Immature natural killer cell (primary cell): ENCODE data around the gene ETV5. TPM values are rescaled to one million over a fixed set of nuclear protein-coding genes. Genes with fewer than 3 reads are reported as not detected.
"Not testable (repeated sequence)": the region's sequence is repeated elsewhere in the genome, so short reads cannot be mapped to it uniquely, and the experiment has no call there.

Source experiments
- DNase-seq, 3 donors: peaks; one replicate each; pipeline ENCODE4 v3.0.0; 2022; ENCODE audit warnings: mixed read lengths in 1 of 3
- H3K27ac Mint-ChIP-seq, 6 donors: one replicate each; pipeline ENCODE4 v1.8.0; 2020; ENCODE audit warnings: mixed read lengths in 6 of 6, mild to moderate bottlenecking in 5 of 6, inconsistent platforms in 4 of 6, moderate library complexity in 3 of 6
- H3K27me3 Mint-ChIP-seq, 3 donors: one replicate each; pipeline ENCODE4 v1.8.0; 2020 to 2021; ENCODE audit warnings: low read depth in 3 of 3, mild to moderate bottlenecking in 3 of 3, mixed read lengths in 3 of 3, moderate library complexity in 3 of 3, inconsistent platforms in 1 of 3
- H3K36me3 Mint-ChIP-seq, 3 donors: one replicate each; pipeline ENCODE4 v1.8.0; 2020; ENCODE audit warnings: mixed read lengths in 3 of 3, inconsistent platforms in 2 of 3, mild to moderate bottlenecking in 2 of 3
- H3K4me1 Mint-ChIP-seq, 2 donors: one replicate each; pipeline ENCODE4 v1.8.0; 2020; ENCODE audit warnings: inconsistent platforms in 2 of 2, mild to moderate bottlenecking in 2 of 2, mixed read lengths in 2 of 2, moderate library complexity in 1 of 2
- H3K4me3 Mint-ChIP-seq, 5 donors: one replicate each; pipeline ENCODE4 v1.8.0; 2020; ENCODE audit warnings: mild to moderate bottlenecking in 5 of 5, mixed read lengths in 5 of 5, inconsistent platforms in 3 of 5, moderate library complexity in 3 of 5
- H3K9me3 Mint-ChIP-seq, 6 donors: one replicate each; pipeline ENCODE4 v1.8.0; 2020; ENCODE audit warnings: mild to moderate bottlenecking in 6 of 6, mixed read lengths in 6 of 6, inconsistent platforms in 4 of 6, moderate library complexity in 3 of 6
- polyA plus RNA-seq, 3 donors: library from polyadenylated mRNA; unstranded; fragments of 300-500 nt; fragmentation: Illumina TruSeq; gene quantifications; one replicate each; pipeline ENCODE4 v1.2.3, GENCODE V29; 2021

ETV5 gene
- polyA plus RNA-seq, 3 donors from 2014 or later = 0.26 to 2.0 TPM; not detected in 1

DNA sequence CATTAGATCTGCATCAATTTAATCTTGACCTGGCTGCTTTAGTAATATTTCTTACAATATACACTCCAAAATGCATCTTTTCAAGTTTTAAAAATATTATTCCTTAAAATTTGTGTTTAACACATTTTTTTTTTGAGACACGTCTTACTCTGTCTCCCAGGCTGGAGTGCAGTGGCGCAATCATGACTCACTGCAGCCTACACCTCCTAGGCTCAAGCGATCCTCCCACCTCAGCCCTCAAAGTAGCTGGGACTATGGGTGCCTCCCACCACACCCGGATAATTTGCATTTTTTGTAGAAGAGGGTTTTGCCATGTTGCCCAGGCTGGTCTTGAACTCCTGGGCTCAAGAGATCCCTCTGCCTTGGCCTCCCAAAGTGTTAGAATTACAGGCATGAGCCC, 73.6 kb downstream of the ETV5 start:
- peaks cover 8 to 13% (median 8%) of the 10 kb centered on the region in 3 donors for H3K27me3 Mint-ChIP-seq
- H3K27ac Mint-ChIP-seq = no peak overlapping the region
- peaks cover 0 to 3% (median 3%) of the 10 kb centered on the region in 3 donors for H3K36me3 Mint-ChIP-seq
- peaks cover 0 to 8% (median 3%) of the 10 kb centered on the region in 6 donors for H3K9me3 Mint-ChIP-seq
- H3K4me3 Mint-ChIP-seq = no peak overlapping the region
- no peak for DNase-seq
- no peaks in the 10 kb centered on the region for H3K4me1 Mint-ChIP-seq

DNA sequence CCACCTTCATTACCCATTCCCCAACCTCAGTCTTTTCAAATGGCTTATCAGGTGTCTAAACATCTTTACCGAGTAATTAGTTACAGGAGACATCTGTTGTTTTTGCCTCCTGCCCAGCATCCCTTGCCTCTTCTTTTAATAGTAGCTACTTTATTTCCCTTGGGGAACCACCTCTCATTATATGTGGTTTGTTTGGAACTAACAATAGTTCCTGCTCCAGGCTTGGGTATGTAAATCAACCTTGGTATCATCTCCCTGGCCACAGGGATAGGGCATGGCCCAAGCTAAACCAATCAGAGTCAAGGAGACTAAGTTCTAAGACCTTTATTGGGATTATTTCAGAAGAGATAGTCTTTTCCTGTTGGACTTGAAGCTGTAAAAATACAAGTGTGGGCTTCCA, 76.6 kb downstream of the ETV5 start:
- H3K36me3 Mint-ChIP-seq = peaks cover 0 to under 1% (median 0%) of the 10 kb centered on the region in 3 donors
- H3K27ac Mint-ChIP-seq = no peak overlapping the region
- no peak overlapping the region for H3K4me3 Mint-ChIP-seq
- peaks cover 8 to 12% (median 12%) of the 10 kb centered on the region in 3 donors for H3K27me3 Mint-ChIP-seq
- peaks cover 0 to 1% (median 0%) of the 10 kb centered on the region in 6 donors for H3K9me3 Mint-ChIP-seq
- DNase-seq = no peak
- H3K4me1 Mint-ChIP-seq = no peaks in the 10 kb centered on the region

DNA sequence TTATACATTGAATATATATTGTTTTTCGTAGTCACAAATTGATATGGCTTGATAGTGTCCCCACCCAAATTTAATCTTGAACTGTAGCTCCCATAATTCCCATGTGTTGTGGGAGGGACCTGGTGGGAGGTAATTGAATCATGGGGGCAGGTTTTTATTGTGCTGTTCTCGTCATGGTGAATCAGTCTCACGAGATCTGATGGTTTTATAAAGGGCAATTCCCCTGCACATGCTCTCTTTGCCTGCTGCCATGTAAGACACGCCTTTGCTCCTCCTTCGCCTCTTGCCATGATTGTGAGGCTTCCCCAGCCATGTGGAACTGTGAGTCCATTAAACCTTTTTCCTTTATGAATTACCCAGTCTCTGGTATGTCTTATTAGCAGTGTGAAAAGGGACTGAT, 82.9 kb downstream of the ETV5 start:
- H3K9me3 Mint-ChIP-seq, H3K27ac Mint-ChIP-seq, H3K4me3 Mint-ChIP-seq, H3K4me1 Mint-ChIP-seq, DNase-seq, H3K36me3 Mint-ChIP-seq, H3K27me3 Mint-ChIP-seq: not testable (repeated sequence)

DNA sequence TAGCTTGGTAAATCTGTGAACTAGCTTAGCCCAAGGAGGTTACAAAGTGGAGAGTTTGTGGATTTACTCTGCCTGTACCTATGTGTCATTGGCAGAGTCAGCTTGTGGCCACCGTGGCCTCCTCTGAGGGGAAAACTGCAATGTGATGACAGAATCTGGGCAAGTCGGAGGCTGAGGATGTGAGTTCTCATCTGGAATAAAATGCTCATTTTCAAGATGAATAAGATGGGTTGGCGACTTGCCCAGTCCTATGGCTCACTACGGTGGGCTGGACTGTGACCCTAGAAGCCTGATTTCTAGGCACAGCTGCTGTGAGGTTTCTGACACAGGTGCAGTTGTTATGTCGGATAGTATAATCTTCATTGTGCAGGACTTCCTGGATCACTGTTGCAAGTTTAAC, 83.7 kb downstream of the ETV5 start:
- no peak overlapping the region for H3K4me3 Mint-ChIP-seq
- H3K4me1 Mint-ChIP-seq = no peaks in the 10 kb centered on the region
- H3K27me3 Mint-ChIP-seq = peaks cover 4 to 7% (median 7%) of the 10 kb centered on the region in 3 donors
- H3K9me3 Mint-ChIP-seq = peaks cover 0 to 3% (median 0%) of the 10 kb centered on the region in 6 donors
- DNase-seq = no peak
- H3K36me3 Mint-ChIP-seq = no peaks in the 10 kb centered on the region
- no peak overlapping the region for H3K27ac Mint-ChIP-seq

DNA sequence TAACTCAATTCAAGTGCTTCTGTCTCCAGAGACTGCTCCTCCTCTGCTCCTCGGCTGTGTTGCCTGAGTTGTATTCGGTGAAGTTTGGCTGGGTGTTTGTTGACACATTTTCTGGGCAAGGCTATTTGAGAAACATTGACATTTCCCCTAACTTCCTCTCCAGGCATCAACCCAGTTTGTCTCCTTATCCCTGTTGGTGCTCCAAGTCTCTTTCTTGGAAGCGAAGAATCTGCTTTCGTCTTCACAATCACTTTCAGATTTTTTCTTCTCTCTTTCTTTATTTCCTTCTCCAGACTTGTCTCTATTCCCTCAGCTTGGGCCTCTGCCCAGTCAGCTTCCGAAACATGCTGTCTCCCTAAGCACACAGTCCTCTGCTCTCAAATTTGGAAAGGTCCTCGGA, 84.7 kb downstream of the ETV5 start:
- DNase-seq = no peak
- peaks cover 0 to 3% (median 0%) of the 10 kb centered on the region in 6 donors for H3K9me3 Mint-ChIP-seq
- H3K36me3 Mint-ChIP-seq = no peaks in the 10 kb centered on the region
- H3K27ac Mint-ChIP-seq = no peak overlapping the region
- H3K4me1 Mint-ChIP-seq = no peaks in the 10 kb centered on the region
- no peak overlapping the region for H3K4me3 Mint-ChIP-seq
- peaks cover 2 to 11% (median 7%) of the 10 kb centered on the region in 3 donors for H3K27me3 Mint-ChIP-seq

GRCh38 chr3:186022931-186023330, 86.0 kb downstream of the ETV5 start:
- no peaks in the 10 kb centered on the region for H3K36me3 Mint-ChIP-seq
- H3K9me3 Mint-ChIP-seq = peaks cover 0 to 3% (median 0%) of the 10 kb centered on the region in 6 donors
- H3K27ac Mint-ChIP-seq = no peak overlapping the region
- no peak for DNase-seq
- H3K27me3 Mint-ChIP-seq = peaks cover 2 to 10% (median 8%) of the 10 kb centered on the region in 3 donors
- H3K4me3 Mint-ChIP-seq = no peak overlapping the region
- H3K4me1 Mint-ChIP-seq = no peaks in the 10 kb centered on the region

DNA sequence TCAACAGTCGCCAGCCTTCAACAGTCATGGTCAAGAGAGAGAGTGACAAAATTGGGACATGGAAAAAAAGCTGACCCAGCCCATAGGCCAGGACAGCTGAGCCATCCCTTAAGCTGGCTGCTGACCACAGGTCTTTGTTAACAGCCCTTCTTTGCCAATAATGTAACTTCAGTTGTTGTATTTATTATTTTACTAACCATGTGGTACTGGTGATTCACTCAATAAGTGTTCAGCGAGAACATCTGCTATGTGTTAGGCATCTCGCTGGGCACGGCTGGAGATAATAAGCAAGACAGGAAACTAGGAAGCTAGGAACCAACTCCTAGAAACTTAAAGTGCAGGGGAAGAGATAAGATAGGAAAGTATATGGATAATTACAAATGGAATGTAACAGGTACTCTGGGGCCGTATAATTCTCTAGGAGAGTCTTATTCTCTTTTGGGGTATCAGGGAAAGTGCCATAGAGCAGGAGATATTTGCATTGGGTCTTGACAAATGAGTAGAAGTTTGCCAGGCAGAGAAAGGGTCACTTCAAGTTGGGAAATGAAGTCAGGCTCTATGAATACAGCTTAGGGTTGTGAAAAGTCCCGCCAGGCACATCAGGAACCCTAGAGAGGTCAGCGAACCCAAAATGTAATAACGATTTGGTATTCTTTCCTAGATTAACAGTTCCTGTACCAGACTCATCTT, 87.1 kb downstream of the ETV5 start:
- Mint-ChIP-seq H3K27ac (no peak overlapping the region), H3K9me3 (peaks cover 0 to 3% (median 0%) of the 10 kb centered on the region in 6 donors), H3K4me3 (no peak overlapping the region), H3K36me3 (no peaks in the 10 kb centered on the region), H3K4me1 (no peaks in the 10 kb centered on the region), H3K27me3 (peaks cover 2 to 8% (median 7%) of the 10 kb centered on the region in 3 donors)
- no peak for DNase-seq

DNA sequence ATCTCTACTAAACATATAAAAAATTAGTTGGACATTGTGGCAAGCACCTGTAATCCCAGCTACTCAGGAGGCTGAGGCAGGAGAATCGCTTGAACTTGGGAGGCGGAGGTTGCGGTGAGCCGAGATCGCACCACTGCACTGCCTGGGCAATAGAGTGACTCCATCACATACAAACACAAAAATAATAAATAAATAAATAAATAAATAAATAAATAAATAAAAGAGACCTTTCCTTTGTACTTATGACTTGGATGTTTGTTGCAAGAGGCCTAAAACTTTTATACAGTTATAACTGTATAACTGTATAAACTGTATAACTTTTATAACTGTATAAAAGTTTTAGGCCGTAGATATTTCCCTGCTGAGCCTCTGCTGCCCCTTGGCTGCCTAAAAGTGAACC, 87.6 kb downstream of the ETV5 start:
- not testable (repeated sequence) for H3K4me3 Mint-ChIP-seq, H3K27ac Mint-ChIP-seq, H3K9me3 Mint-ChIP-seq, H3K36me3 Mint-ChIP-seq, DNase-seq, H3K27me3 Mint-ChIP-seq, H3K4me1 Mint-ChIP-seq

GRCh38 chr3:186019288-186019687, 89.6 kb downstream of the ETV5 start:
- not testable (repeated sequence) for H3K27me3 Mint-ChIP-seq, H3K27ac Mint-ChIP-seq, DNase-seq, H3K4me3 Mint-ChIP-seq, H3K4me1 Mint-ChIP-seq, H3K9me3 Mint-ChIP-seq, H3K36me3 Mint-ChIP-seq

DNA sequence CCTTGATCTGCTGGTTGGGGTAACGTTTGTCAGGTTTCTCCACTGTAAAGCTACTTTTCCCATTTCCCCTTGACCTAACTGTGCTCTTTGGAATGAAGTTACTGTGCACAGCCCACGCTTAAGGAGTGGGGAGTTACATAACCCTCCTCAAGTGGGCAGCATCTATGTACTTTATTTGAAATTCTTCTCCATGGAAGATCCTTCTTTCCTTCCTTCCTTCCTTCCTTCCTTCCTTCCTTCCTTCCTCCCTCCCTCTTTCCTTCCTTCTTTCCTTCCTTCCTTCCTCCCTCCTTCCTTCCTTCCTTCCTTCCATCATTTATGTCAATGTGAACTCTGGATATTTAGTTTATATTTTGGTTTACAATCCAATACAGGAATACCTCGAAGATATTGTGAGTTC, 94.0 kb downstream of the ETV5 start:
- Mint-ChIP-seq H3K4me3 (no peak overlapping the region), H3K36me3 (no peaks in the 10 kb centered on the region), H3K9me3 (no peaks in the 10 kb centered on the region), H3K27ac (no peak overlapping the region), H3K4me1 (no peaks in the 10 kb centered on the region), H3K27me3 (peaks cover 2 to 11% (median 6%) of the 10 kb centered on the region in 3 donors)
- no peak for DNase-seq

- peaks cover 2 to 12% (median 3%) of the 10 kb centered on the region in 3 donors for H3K27me3 Mint-ChIP-seq
- no peaks in the 10 kb centered on the region for H3K36me3 Mint-ChIP-seq
- no peak overlapping the region for H3K27ac Mint-ChIP-seq
- no peaks in the 10 kb centered on the region for H3K9me3 Mint-ChIP-seq
- no peak for DNase-seq
- H3K4me3 Mint-ChIP-seq = no peak overlapping the region
- no peaks in the 10 kb centered on the region for H3K4me1 Mint-ChIP-seq
Observed at GRCh38 chr3:186013312-186013711, 95.6 kb downstream of the ETV5 start.

GRCh38 chr3:186012137-186012536, 96.8 kb downstream of the ETV5 start:
- H3K4me3 Mint-ChIP-seq = no peak overlapping the region
- H3K27me3 Mint-ChIP-seq = peaks cover 2 to 10% (median 3%) of the 10 kb centered on the region in 3 donors

GRCh38 chr3:186004671-186005070, 104.2 kb downstream of the ETV5 start:
- H3K4me1 Mint-ChIP-seq = no peaks in the 10 kb centered on the region
- no peaks in the 10 kb centered on the region for H3K9me3 Mint-ChIP-seq
- no peak overlapping the region for H3K27ac Mint-ChIP-seq
- H3K36me3 Mint-ChIP-seq = no peaks in the 10 kb centered on the region
- DNase-seq = no peak
- no peak overlapping the region for H3K4me3 Mint-ChIP-seq
- H3K27me3 Mint-ChIP-seq = peaks cover 2 to 8% (median 6%) of the 10 kb centered on the region in 3 donors

More at GRCh38 chr3:186012137-186012536, 96.8 kb downstream of the ETV5 start:
- Mint-ChIP-seq H3K9me3 (no peaks in the 10 kb centered on the region), H3K27ac (no peak overlapping the region), H3K36me3 (no peaks in the 10 kb centered on the region), H3K4me1 (no peaks in the 10 kb centered on the region)
- DNase-seq = no peak

GRCh38 chr3:186004209-186004608, 104.7 kb downstream of the ETV5 start:
- no peak overlapping the region for H3K27ac Mint-ChIP-seq
- no peak for DNase-seq
- no peak overlapping the region for H3K4me3 Mint-ChIP-seq
- peaks cover 2 to 8% (median 6%) of the 10 kb centered on the region in 3 donors for H3K27me3 Mint-ChIP-seq
- H3K36me3 Mint-ChIP-seq = no peaks in the 10 kb centered on the region
- H3K4me1 Mint-ChIP-seq = no peaks in the 10 kb centered on the region
- H3K9me3 Mint-ChIP-seq = no peaks in the 10 kb centered on the region

- H3K9me3 Mint-ChIP-seq = no peaks in the 10 kb centered on the region
- no peak overlapping the region for H3K4me3 Mint-ChIP-seq
- no peaks in the 10 kb centered on the region for H3K36me3 Mint-ChIP-seq
- no peak for DNase-seq
- H3K27ac Mint-ChIP-seq = no peak overlapping the region
- H3K4me1 Mint-ChIP-seq = no peaks in the 10 kb centered on the region
- peaks cover 2 to 8% (median 4%) of the 10 kb centered on the region in 3 donors for H3K27me3 Mint-ChIP-seq
Observed at GRCh38 chr3:186003610-186004009, 105.3 kb downstream of the ETV5 start.
